BJ (cell line): ENCODE data around the gene ADAM11. TPM values are rescaled to one million over a fixed set of nuclear protein-coding genes. Genes with fewer than 3 reads are reported as not detected.

Experiments used
- CTCF ChIA-PET: fragments of 350-600 bp; formaldehyde crosslinking; extraction: SDS; loops from one replicate; lab custom pipeline; 2021; ENCODE audit warnings: antibody characterized with exemption, inconsistent platforms; lab: Yijun Ruan, JAX
- POLR2A ChIA-PET: fragments of 300-600 bp; sonication (Branson Sonifier 250); formaldehyde crosslinking; extraction: SDS; loops from one replicate; lab custom pipeline; 2021; ENCODE audit warnings: antibody characterized with exemption; lab: Charles Lee
- DNase-seq: peaks from one replicate; pipeline ENCODE4 v3.0.0-alpha.2; 2011; ENCODE audit warnings: low read depth
- H3K27me3 ChIP-seq: 2 replicates; pipeline ENCODE4 v1.6.0; 2011; ENCODE audit warnings: low read length; ENCODE audit not compliant: control insufficient read depth, insufficient read depth
- H3K36me3 ChIP-seq: 2 replicates; pipeline ENCODE4 v1.5.1; 2011; ENCODE audit warnings: low read length; ENCODE audit not compliant: control insufficient read depth, insufficient read depth
- H3K4me3 ChIP-seq: 2 replicates; pipeline ENCODE4 v1.5.1; 2011; ENCODE audit warnings: low read depth, mild to moderate bottlenecking, control low read depth, low read length
- polyA plus RNA-seq: library from polyadenylated mRNA; depleted of rRNA; stranded (reverse); fragments of >200 nt; gene quantifications from 2 replicates; pipeline ENCODE4 v1.2.3, GENCODE V29; 2011; rRNA removed
- small RNA-seq: library from RNA; depleted of rRNA; stranded (forward); fragments of <200 nt; gene quantifications from one replicate; pipeline ENCODE3, GENCODE V24; 2012; ENCODE audit warnings: low replicate concordance, low read depth; ENCODE audit not compliant: insufficient read length
- TF ChIP-seq, protein P1 (sequence below): IDR thresholded peaks from 2 replicates; pipeline ENCODE4 v1.5.1; 2011; ENCODE audit warnings: low read depth, mild to moderate bottlenecking, control low read depth, inconsistent platforms, low read length, moderate library complexity; ENCODE audit not compliant: insufficient read depth

Gene ADAM11
- polyA plus RNA-seq, 1 experiment: 0.31 TPM

DNA sequence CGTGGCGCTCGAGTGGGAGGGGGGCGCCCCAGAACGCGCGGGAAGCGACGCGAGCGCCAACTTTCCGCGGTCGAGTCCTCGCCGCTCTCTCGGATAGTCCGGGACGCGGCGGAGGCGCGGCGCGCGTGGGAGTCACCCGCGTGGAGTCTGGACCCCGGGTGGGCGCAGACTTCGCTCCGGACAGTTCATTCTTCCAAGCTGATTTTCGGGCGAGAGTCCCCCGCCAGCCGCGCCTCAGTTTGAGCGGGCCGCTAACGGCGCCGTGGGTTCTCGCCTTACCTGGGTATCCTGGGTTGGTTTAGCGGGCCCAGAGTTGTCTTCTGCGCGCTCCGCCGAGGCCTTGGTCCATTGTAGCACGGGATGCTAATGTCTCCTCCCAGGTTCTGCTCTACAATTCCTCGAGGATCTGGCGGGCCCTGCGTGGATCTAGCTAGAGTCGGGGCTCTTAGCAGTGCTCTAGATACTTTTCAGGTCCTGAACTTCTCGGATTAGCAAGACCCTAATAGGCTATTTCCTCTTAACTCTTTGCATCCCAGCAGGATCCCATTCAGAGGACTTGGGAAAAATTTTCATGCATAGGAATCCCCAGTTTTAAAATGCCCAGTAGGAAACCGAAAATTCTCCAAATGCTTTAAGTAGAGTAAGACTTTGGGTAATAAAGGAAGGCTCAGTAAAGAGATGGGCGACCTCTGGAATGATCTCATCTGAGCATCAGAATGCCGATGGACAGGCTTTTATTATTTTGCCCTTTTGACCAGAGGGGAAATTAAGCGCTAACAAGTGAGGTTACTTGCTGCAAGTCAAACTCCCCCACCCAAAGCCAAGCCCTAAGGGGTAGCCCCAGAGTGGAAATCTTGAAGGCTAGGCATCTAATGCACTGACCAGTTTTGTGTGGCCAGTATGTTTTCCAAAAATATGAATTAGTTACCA lies 71.8 kb downstream of the ADAM11 start:
- ChIA-PET POLR2A (no interaction called here), CTCF (interaction anchor here (0.9 to 5.8 kb wide), 8 partner anchors 14 to 56 kb away, joined by 3 to 34 read pairs (median 4); partner anchors contain the start of gene HIGD1B)
- Histone ChIP-seq H3K36me3 (no peaks in the 10 kb centered on the region), H3K27me3 (no peaks in the 10 kb centered on the region), H3K4me3 (peak overlapping the region; percentile 83)
- no peak for DNase-seq
- TF ChIP-seq, protein P1, sequence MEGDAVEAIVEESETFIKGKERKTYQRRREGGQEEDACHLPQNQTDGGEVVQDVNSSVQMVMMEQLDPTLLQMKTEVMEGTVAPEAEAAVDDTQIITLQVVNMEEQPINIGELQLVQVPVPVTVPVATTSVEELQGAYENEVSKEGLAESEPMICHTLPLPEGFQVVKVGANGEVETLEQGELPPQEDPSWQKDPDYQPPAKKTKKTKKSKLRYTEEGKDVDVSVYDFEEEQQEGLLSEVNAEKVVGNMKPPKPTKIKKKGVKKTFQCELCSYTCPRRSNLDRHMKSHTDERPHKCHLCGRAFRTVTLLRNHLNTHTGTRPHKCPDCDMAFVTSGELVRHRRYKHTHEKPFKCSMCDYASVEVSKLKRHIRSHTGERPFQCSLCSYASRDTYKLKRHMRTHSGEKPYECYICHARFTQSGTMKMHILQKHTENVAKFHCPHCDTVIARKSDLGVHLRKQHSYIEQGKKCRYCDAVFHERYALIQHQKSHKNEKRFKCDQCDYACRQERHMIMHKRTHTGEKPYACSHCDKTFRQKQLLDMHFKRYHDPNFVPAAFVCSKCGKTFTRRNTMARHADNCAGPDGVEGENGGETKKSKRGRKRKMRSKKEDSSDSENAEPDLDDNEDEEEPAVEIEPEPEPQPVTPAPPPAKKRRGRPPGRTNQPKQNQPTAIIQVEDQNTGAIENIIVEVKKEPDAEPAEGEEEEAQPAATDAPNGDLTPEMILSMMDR: no peak

DNA sequence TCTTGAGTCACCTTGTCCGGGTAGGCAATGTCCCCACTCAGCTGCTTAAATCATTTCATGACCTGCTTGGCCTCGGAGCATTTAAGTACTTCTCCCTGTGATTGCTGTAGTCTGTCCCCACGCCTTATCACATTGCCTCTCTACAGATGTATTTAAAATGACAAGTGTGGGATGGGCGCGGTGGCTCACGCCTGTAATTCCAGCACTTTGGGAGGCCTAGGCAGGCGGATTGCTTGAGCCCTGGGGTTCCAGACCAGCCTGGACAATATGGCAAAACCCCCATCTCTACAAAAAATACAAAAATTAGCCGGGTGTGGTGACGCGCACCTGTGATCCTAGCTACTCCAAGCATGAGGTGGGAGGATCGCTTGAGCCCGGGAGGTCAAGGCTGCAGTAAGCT lies 72.6 kb downstream of the ADAM11 start:
- TF ChIP-seq, protein P1: no peak
- H3K36me3 ChIP-seq: no peaks in the 10 kb centered on the region
- H3K4me3 ChIP-seq: no peak overlapping the region
- POLR2A ChIA-PET: no interaction called here
- CTCF ChIA-PET: interaction anchor here (0.9 to 5.8 kb wide), 11 partner anchors 10 to 57 kb away, joined by 3 to 34 read pairs (median 4); partner anchors contain the start of gene HIGD1B
- H3K27me3 ChIP-seq: no peaks in the 10 kb centered on the region
- DNase-seq: no peak

Small RNAs within 50 kb of the gene (small RNA-seq; reads per million reads assigned to genes)
- gene RN7SL819P: not detected

Other genes starting within 250 kb of the ADAM11 start
- gene FZD2, start 201.5 kb upstream of the ADAM11 start, polyA plus RNA-seq: 57.1 and 93.1 TPM in 2 replicates
- gene MEIOC, start 102.5 kb upstream of the ADAM11 start, polyA plus RNA-seq: 0.26 TPM in 2 replicates
- 4.7 and 10.8 TPM in 2 replicates for gene CCDC43, start 69.2 kb upstream of the ADAM11 start, polyA plus RNA-seq
- gene DBF4B, start 50.3 kb upstream of the ADAM11 start, polyA plus RNA-seq: 6.1 and 9.9 TPM in 2 replicates
- gene GJC1, start 71.3 kb downstream of the ADAM11 start, polyA plus RNA-seq: 26.5 and 32.2 TPM in 2 replicates
- not detected in 2 replicates for gene HIGD1B, start 88.9 kb downstream of the ADAM11 start, polyA plus RNA-seq
- gene EFTUD2, start 140.5 kb downstream of the ADAM11 start, polyA plus RNA-seq: 72.0 and 121 TPM in 2 replicates
- 0.13 and 0.23 TPM in 2 replicates for gene GFAP, start 156.5 kb downstream of the ADAM11 start, polyA plus RNA-seq
- gene KIF18B, start 188.8 kb downstream of the ADAM11 start, polyA plus RNA-seq: 5.5 and 10.6 TPM in 2 replicates
- gene C1QL1, start 209.3 kb downstream of the ADAM11 start, polyA plus RNA-seq: 0.39 and 0.50 TPM in 2 replicates